OCI-M1 (cell line): ENCODE measurements around the gene PCLAF.
"Not testable (repeated sequence)": the region's sequence is repeated elsewhere in the genome, so short reads cannot be mapped to it uniquely, and the experiment has no call there.

Experiments used
- DNase-seq: peaks from one replicate; lab custom pipeline; 2025; lab: John Stamatoyannopoulos, UW

PCLAF gene

GRCh38 chr15:64361259-64361658 is 20.0 kb downstream of the PCLAF start:
- DNase-seq = no peak

GRCh38 chr15:64356710-64357040 is 24.6 kb downstream of the PCLAF start:
- DNase-seq = no peak

DNA sequence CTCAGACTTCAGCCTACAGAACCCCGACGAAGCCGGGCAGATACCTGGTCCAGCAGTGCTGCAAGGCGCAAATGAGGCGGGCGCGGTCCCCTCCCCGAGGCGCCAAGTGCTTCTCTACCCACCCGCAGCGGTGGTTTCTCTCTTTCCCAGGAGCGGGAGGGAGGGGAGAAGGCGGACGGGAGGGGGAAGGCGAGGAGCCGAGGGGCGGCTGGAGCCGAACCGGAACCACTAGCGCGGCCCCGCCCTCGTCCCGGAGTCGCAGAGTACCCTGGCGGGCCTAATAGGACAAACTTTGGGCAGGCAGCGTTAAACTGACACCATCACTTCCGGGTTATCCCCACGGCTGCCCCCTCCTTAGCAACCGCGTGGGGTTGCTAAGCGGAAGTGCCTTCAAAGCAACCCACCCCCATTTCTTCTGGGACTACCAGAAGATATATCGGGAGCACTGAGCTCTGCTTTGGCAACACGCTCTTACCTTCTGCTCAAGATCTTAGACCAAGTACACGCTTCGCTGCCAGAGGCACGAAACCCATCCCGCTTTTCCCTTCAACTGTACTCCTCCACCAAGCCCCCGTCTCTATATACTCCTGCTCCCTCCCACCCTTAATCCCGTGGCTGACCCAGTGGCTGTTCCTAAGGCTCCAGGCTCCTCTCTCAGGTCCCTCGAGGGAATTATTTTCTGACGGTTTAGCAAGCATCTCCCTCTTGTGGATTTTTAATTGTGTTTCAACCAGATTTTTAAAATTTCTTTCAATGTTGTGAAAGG is 25.1 kb downstream of the PCLAF start, which contains the start of gene CSNK1G1:
Gene CSNK1G1 (minus strand): TSS at position 230 of the 766 bp plus-strand sequence. CDS start 55,674 bp downstream, outside the sequence.
- peak; percentile 99 for DNase-seq

DNA sequence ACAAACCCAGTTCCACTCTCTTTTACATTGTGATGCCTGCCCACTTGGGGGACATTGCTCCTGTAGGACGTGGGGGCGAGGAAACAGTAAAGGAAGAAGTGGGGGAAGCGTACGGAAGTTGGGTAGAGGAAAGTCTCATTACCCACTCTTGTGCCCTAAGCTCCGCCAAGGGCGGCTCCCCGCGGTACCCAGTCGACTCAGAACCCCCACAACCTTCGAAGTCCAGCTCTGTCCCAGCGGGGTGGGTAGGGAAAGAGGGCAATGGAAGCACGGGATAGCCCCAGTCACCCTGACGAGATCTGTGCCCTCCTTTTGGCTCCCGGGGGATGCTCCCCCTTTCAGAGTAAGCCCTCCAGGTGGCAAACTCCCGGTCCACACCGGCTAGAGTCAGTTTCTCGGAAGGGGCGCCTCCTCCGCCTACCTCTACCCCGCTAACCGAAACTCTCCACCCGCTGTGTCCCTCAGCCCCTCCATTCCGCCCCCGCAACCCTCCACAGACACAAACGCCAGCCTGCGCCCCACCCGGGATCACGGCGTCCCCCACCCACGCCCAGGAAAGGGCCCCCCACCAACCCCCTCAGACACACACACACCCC is 25.8 kb downstream of the PCLAF start:
- DNase-seq = peak; percentile 46

GRCh38 chr15:64354688-64355344 is 26.4 kb downstream of the PCLAF start:
- DNase-seq = peak; percentile 37

DNA sequence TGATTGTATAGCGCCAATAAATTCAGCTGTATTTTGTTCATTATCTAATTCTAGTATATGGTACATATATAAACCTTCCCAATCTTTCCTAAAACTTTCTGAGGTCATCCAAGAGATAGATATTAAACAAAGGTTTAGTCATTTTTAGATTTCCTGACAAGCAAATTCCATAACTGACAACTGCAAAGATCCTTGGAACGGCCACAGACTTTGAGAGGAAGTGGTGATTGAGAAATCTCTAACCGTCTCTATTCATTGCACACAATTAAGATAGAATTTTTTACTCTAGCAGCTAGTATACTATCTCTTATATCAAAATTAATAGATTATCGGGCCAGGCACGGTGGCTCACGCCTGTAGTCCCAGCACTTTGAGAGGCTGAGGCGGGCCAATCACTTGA is 30.0 kb downstream of the PCLAF start:
- DNase-seq = no peak

DNA sequence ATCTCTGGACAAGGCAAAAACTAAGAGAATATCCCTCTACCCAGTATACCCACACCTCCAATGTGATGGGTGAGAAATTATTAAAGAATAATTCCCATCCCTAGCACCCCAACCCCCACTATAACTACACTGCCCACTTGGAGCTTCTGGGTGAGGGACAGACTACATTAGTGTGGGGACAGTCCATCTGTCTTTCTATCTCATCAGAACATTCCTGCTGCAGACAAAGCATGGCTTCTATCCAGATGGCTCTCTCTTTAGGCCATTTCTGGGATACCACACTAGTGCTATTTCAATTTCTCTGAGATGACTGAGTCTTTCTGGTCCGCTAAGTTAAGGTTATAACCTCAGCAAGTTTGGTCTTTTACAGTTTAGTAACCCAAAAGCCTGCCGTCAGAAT is 31.9 kb downstream of the PCLAF start:
- no peak for DNase-seq

- DNase-seq = no peak
Observed at GRCh38 chr15:64348455-64348854, 32.8 kb downstream of the PCLAF start.

DNA sequence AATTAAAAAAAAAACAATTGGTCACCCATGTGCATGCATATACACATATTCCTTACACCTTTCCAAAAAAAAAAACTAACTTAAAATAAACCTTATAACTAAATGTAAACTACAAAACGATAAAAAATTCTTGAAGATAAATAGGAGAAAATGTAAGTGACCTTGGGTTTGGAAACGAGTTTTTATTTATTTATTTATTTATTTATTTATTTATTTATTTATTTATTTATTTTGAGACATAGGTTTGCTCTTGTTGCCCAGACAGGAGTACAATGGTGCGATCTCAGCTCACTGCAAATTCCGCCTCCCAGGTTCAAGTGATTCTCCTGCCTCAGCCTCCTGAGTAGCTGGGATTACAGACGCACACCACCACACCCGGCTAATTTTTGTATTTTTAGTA is 35.0 kb downstream of the PCLAF start:
- DNase-seq = not testable (repeated sequence)

GRCh38 chr15:64344651-64345294 is 36.5 kb downstream of the PCLAF start:
- DNase-seq = no peak

- no peak for DNase-seq
Observed at GRCh38 chr15:64343841-64344240, 37.4 kb downstream of the PCLAF start.

DNA sequence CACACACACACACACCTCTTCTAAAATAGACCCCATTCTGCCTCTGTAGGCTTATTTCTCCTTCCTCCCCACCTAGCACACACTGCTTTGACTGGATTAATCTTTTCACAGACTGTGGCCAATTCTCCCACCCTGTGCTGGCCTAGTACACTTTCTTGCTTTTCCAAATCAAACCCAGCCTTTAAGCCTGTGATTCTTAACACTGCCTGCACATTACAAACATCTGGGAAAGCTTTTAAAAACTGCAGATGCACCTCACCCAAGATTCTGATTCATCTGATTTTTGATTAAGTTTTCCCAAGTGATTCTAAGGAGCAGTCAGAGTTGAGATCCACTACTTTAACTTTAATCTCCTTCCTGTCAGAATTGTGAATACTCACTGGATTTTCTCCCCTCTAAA is 38.0 kb downstream of the PCLAF start:
- no peak for DNase-seq

- DNase-seq = no peak
Observed at GRCh38 chr15:64341961-64342360, 39.3 kb downstream of the PCLAF start.

DNA sequence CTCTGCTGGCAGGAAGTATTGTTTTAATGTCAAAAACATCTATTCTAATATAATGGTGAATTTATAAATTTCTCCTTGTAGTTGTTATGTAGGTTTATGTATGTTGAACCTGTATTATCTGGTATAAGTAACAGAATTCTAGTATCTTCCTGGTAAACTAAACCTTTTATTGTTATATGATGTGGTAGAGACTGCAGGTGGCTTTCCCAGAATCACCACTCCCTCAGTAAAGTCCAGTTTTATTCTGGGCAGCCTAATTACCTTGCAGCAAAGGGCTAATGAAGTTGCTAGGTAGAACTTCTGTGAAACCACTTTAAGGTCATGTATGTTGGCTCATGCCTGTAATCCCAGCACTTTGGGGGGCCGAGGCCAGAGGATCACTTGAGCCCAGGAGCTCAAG is 40.9 kb downstream of the PCLAF start:
- DNase-seq = no peak

- no peak for DNase-seq
Observed at GRCh38 chr15:64337761-64338160, 43.5 kb downstream of the PCLAF start.

DNA sequence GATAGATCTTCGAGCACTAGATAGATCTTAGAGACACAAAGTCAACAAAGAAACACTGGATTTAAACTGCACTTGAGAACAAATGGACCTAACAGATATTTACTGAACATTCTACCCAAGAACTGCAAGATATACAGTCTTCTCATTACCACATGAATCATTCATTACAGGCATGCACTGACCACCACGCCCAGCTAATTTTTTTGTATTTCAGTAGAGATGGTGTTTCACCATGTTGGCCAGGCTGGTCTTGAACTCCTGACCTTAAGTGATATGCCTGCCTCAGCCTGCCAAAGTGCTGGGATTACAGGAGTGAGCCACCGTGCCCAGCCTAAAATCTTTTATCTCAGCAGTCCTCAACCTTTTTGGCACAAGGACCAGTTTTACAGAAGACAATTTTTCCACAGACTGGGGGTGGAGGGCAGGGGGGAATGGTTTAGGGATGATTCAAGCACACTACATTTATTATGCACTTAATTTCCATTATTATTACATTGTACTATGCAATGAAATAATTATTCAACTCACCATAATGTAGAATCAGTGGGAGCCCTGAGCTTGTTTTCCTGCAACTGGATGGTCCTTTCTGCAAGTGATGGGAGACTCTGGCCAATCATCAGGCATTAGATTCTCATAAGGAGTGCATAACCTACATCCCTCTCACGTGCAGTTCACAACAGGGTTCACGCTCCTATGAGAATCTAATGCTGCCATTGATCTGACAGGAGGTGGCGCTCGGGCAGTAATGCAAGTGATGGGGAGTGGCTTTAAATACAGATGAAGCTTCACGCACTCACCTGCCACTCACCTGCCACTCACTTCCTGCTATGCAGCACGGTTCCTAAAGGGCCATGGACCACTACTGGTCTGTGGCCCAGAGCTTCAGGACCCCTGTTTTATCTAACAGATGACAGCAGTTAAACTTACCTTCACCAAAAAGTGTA is 47.0 kb downstream of the PCLAF start:
- DNase-seq = no peak

DNA sequence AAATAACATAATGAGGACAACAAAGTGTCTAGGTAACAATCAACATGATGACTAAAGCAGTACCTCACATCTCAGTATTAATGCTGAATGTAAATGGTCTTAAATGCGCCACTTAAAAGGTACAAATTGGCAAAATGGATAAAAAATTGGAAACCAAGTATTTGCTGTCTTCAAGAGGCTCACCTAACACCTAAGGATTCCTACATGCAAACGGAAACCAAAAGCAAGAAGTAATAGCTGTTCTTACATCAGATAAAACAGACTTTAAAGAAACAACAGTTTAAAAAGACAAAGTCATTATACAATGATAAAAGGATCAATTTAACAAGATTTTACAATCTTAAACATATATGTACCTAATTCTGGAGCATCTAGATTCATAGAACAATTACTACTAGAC is 47.7 kb downstream of the PCLAF start:
- DNase-seq = peak; percentile 17

DNA sequence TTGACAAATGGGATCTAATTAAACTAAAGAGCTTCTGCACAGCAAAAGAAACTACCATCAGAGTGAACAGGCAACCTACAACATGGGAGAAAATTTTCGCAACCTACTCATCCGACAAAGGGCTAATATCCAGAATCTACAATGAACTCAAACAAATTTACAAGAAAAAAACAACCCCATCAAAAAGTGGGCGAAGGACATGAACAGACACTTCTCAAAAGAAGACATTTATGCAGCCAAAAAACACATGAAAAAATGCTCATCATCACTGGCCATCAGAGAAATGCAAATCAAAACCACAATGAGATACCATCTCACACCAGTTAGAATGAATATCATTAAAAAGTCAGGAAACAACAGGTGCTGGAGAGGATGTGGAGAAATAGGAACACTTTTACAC is 49.6 kb downstream of the PCLAF start:
- DNase-seq = not testable (repeated sequence)

GRCh38 chr15:64326975-64327374 is 54.3 kb downstream of the PCLAF start:
- not testable (repeated sequence) for DNase-seq

- not testable (repeated sequence) for DNase-seq
Observed at GRCh38 chr15:64326458-64326857, 54.8 kb downstream of the PCLAF start.

GRCh38 chr15:64324165-64324877 is 56.9 kb downstream of the PCLAF start:
- DNase-seq = no peak
